Effector memory CD4-positive, alpha-beta T cell (primary cell): ENCODE data around the gene LHPP.

Experiments
- DNase-seq, 3 donors: peaks; one replicate each; pipeline ENCODE4 v3.0.0-alpha.2; 2020
- H3K27ac ChIP-seq: 2 replicates; pipeline ENCODE4 v1.7.0; 2013; ENCODE audit warnings: mild to moderate bottlenecking, low read length, moderate library complexity; ENCODE audit not compliant: insufficient read depth, poor library complexity, severe bottlenecking
- H3K27me3 ChIP-seq: replicated peaks from 2 replicates; pipeline ENCODE4 v1.7.0; 2013; ENCODE audit warnings: mild to moderate bottlenecking, low read length; ENCODE audit not compliant: insufficient read depth, control insufficient read depth, poor library complexity, severe bottlenecking
- H3K36me3 ChIP-seq: 2 replicates; pipeline ENCODE4 v1.7.0; 2013; ENCODE audit warnings: mild to moderate bottlenecking, low read length, moderate library complexity; ENCODE audit not compliant: control insufficient read depth, insufficient read depth
- H3K4me1 ChIP-seq: 2 replicates; pipeline ENCODE4 v1.7.0; 2013; ENCODE audit warnings: low read length, mild to moderate bottlenecking; ENCODE audit not compliant: control insufficient read depth, insufficient read depth, poor library complexity, severe bottlenecking
- H3K4me3 ChIP-seq: 2 replicates; pipeline ENCODE4 v1.7.0; 2013; ENCODE audit warnings: low read length, low read depth, mild to moderate bottlenecking; ENCODE audit not compliant: insufficient read depth, poor library complexity, severe bottlenecking
- H3K9me3 ChIP-seq: 2 replicates; pipeline ENCODE4 v1.7.0; 2013; ENCODE audit warnings: mild to moderate bottlenecking, low read length, moderate library complexity; ENCODE audit not compliant: control insufficient read depth

LHPP gene

GRCh38 chr10:124508907-124509454, 47.4 kb downstream of the LHPP start:
- Histone ChIP-seq H3K9me3 (no peaks in the 10 kb centered on the region), H3K27me3 (no peaks in the 10 kb centered on the region), H3K4me1 (no peaks in the 10 kb centered on the region), H3K36me3 (no peaks in the 10 kb centered on the region), H3K4me3 (no peak overlapping the region), H3K27ac (no peak overlapping the region)
- DNase-seq, result no peak

- Histone ChIP-seq H3K27ac (no peak overlapping the region), H3K27me3 (no peaks in the 10 kb centered on the region), H3K36me3 (no peaks in the 10 kb centered on the region), H3K4me3 (no peak overlapping the region), H3K9me3 (no peaks in the 10 kb centered on the region), H3K4me1 (no peaks in the 10 kb centered on the region)
- no peak for DNase-seq
Observed at GRCh38 chr10:124509880-124510632, 48.4 kb downstream of the LHPP start.

GRCh38 chr10:124510759-124511158, 49.1 kb downstream of the LHPP start:
- Histone ChIP-seq H3K36me3 (no peaks in the 10 kb centered on the region), H3K4me1 (no peaks in the 10 kb centered on the region), H3K27ac (no peak overlapping the region), H3K4me3 (no peak overlapping the region), H3K9me3 (no peaks in the 10 kb centered on the region), H3K27me3 (no peaks in the 10 kb centered on the region)
- DNase-seq, result no peak

- no peaks in the 10 kb centered on the region for H3K9me3 ChIP-seq
- H3K36me3 ChIP-seq, result no peaks in the 10 kb centered on the region
- H3K27ac ChIP-seq, result no peak overlapping the region
- H3K27me3 ChIP-seq, result no peaks in the 10 kb centered on the region
- H3K4me1 ChIP-seq, result no peaks in the 10 kb centered on the region
- H3K4me3 ChIP-seq, result no peak overlapping the region
- DNase-seq, result no peak
Observed at GRCh38 chr10:124511205-124512039, 49.8 kb downstream of the LHPP start.

DNA sequence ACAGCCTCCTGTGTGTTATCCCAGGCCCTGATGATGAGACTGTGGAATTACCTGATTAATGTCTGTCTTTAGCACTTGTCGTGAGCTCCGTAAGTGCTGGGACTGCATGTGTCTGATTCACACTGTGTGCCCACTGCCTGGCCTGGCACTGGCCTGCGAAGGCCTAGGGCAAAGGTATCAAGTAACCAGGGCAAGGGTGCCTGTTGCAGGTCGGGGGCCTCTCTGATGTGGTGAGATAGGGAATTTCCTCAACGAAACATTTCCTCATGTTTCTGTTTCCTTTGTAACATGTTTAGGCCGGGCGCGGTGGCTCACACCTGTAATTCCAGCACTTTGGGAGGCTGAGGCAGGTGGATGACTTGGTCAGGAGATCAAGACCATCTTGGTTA, 50.4 kb downstream of the LHPP start:
- Histone ChIP-seq H3K9me3 (no peaks in the 10 kb centered on the region), H3K36me3 (no peaks in the 10 kb centered on the region), H3K27ac (no peak overlapping the region), H3K27me3 (no peaks in the 10 kb centered on the region), H3K4me1 (no peaks in the 10 kb centered on the region), H3K4me3 (no peak overlapping the region)
- DNase-seq, result no peak

- no peak overlapping the region for H3K4me3 ChIP-seq
- DNase-seq, result no peak
- no peaks in the 10 kb centered on the region for H3K4me1 ChIP-seq
Observed at GRCh38 chr10:124512600-124512999, 51.0 kb downstream of the LHPP start.

DNA sequence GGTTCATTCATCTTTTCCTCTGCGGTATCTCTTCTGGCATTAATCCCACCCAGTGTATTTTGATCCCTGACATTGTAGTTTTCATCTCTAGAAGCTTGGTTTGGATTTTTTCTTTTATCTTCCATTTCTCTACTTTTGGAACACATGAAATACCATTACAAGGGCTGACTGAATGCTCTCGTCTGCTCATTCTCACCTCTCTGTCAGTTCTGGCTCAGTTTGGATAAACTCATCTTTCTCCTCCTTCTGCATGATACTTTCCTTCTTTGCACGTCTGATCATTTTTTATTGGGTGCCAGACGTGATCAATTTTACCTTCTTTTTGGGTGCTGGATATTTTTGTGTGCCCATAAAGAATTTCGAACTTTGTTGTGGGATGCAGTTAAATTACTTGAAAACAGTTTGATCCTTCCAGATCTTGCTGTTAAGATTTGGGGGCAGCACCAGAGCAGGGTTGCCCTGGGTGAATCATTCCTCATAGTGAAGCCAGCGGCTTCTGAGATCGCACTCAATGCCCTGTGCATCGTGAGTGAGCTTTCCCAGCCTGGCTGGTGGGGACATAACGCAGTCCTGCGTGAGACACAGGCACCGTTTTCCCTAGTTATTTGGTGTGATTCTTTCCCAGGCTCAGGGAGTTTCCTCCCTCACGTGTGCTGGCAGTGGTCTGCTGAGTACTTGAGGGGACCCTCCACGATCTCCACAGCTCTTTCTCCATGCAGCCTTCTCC, 53.8 kb downstream of the LHPP start:
- no peaks in the 10 kb centered on the region for H3K27me3 ChIP-seq
- H3K36me3 ChIP-seq, result no peaks in the 10 kb centered on the region
- no peak overlapping the region for H3K27ac ChIP-seq
- no peaks in the 10 kb centered on the region for H3K4me1 ChIP-seq
- no peak for DNase-seq
- H3K4me3 ChIP-seq, result no peak overlapping the region
- no peaks in the 10 kb centered on the region for H3K9me3 ChIP-seq

More at GRCh38 chr10:124512600-124512999, 51.0 kb downstream of the LHPP start:
- Histone ChIP-seq H3K9me3 (no peaks in the 10 kb centered on the region), H3K27ac (no peak overlapping the region), H3K27me3 (no peaks in the 10 kb centered on the region), H3K36me3 (no peaks in the 10 kb centered on the region)

- Histone ChIP-seq H3K27me3 (no peaks in the 10 kb centered on the region), H3K4me1 (no peaks in the 10 kb centered on the region), H3K36me3 (no peaks in the 10 kb centered on the region), H3K4me3 (no peak overlapping the region), H3K27ac (no peak overlapping the region), H3K9me3 (no peaks in the 10 kb centered on the region)
- no peak for DNase-seq
Observed at GRCh38 chr10:124516181-124516580, 54.6 kb downstream of the LHPP start.

GRCh38 chr10:124516746-124517397, 55.2 kb downstream of the LHPP start:
- Histone ChIP-seq H3K36me3 (no peaks in the 10 kb centered on the region), H3K9me3 (no peaks in the 10 kb centered on the region), H3K27ac (no peak overlapping the region), H3K27me3 (no peaks in the 10 kb centered on the region), H3K4me1 (no peaks in the 10 kb centered on the region), H3K4me3 (no peak overlapping the region)
- DNase-seq, result no peak
